ENCODE measurements around the gene PPP1R16B.

DNA sequence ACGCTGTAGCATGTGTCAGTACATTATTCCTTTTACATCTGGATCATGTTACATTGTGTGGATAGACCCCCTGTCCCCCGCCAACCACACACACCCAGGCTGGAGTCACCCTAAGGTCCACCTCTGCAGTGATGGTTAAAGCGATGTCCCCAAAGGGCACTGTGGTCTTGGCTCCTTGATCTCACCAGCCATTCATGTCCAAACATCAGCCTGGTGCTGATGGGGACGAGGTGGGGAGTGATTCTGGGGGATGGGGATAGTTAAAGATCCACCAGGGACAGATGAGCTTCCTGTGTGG lies 61.5 kb downstream of the PPP1R16B start:
- TF ChIP-seq, protein P1, sequence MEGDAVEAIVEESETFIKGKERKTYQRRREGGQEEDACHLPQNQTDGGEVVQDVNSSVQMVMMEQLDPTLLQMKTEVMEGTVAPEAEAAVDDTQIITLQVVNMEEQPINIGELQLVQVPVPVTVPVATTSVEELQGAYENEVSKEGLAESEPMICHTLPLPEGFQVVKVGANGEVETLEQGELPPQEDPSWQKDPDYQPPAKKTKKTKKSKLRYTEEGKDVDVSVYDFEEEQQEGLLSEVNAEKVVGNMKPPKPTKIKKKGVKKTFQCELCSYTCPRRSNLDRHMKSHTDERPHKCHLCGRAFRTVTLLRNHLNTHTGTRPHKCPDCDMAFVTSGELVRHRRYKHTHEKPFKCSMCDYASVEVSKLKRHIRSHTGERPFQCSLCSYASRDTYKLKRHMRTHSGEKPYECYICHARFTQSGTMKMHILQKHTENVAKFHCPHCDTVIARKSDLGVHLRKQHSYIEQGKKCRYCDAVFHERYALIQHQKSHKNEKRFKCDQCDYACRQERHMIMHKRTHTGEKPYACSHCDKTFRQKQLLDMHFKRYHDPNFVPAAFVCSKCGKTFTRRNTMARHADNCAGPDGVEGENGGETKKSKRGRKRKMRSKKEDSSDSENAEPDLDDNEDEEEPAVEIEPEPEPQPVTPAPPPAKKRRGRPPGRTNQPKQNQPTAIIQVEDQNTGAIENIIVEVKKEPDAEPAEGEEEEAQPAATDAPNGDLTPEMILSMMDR (IDR thresholded peaks at IDR 0.05) = no peak
- no peak for TF ChIP-seq POLR2A (IDR thresholded peaks at IDR 0.05)

Data from heart left ventricle (tissue), 13 donors.